Activated CD4-positive, alpha-beta T cell treated with anti-CD3 and anti-CD28 coated beads for 1 hour (primary cell): ENCODE data around the gene KIAA0825.

Source experiments
- DNase-seq: peaks from one replicate; pipeline ENCODE4 v3.0.0-alpha.2; 2020

Gene KIAA0825

DNA sequence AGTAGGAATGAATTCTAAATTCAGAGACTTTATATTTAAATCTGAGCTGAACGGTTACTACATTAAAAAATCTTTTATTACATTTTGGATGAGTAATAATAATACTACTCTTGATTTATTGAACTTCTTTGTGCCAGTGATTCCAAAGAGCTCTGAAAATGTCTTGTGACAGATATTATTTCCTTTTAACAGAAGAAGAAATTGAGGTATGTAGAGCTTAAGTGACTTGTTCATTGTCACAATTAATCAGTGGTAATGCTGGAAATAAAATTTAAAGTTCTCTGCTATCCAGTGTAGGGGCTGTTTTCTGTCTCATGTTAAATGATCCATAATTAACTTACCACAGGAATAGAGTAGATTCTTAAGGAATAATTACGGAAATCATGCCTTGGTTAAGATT is 335.3 kb downstream of the KIAA0825 start:
- DNase-seq, result no peak

DNA sequence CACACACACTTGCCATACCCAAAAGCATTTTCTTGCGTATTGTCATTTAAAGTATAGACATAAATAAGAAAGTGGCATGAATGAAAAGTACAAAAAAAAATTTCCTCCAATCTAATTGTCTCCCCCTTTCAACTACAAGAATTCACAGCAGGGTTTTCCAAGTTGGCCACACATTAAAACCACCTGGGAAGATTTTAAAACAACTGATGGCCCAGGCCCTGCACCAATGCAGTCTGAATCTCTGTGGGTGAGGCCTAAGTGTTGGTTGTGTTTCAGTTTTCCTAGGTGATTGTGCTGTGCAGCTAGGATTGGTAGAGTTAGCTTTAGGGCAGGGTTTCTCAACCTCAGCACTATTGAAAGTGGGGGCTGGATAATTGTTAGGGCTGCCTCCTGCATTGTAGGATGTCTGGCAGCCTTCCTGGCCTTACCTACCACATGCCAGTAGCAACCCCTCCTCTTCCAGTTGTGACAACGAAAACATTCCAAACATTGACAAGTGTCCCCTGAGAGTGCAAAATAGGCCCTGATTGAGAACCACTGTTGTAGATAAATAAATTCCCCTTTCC is 337.1 kb downstream of the KIAA0825 start:
- no peak for DNase-seq

DNA sequence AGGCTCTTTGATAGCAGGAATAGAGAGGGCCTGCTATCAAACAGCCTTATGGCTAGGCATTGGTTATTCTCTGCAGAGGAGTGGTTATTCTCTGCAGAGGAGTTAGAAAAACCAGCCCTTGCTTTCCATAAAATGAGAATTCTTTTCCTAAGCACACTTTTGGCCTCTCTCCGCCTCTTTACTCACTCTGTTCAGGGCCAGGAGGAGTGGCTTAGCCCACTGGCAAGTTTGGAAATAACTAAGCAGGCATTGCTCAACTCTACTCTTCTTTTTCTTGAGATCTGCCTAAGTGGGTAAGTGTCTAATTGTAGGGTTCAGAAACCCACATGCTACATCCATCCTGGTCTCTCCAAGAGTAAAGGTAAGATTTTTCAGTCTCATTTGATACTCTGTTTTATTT is 341.7 kb downstream of the KIAA0825 start:
- no peak for DNase-seq

DNA sequence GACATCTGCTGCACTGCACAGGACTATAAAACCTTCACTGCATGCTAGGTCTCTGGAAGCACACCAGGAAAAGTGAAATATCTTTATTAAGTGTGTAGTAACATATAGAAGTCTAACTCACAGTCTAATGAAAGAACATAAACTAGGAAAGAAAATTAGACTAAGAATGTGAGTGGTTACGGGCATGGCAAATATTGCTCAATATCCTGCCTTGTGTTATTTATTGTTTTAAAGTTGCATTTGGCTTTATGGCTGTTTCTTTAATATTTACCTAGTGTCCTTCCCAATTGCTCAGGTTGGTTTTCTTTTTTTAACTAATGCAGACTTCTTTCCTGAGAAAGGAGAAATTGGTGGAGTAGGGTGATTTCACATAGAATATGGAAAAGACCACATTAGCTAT is 342.4 kb downstream of the KIAA0825 start:
- DNase-seq, result no peak

DNA sequence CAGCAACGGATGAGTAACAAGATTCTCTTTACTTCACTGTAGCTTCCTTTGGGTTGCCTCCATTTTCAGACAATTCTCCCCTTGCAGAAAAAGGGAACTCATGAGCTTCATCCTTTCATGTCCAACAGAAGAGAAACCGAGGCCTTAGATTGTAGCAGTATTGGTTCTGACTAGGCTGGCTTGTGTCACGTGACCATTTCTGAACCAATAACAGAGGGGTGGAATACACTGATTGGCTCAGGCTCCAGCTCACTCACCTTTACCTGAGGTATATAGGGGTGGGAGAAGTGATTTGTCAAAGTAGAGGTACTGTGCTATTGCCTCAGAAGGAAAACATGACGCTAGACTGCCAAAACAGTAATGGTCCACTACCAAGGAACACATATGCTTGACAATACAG is 343.7 kb downstream of the KIAA0825 start:
- DNase-seq, result no peak

DNA sequence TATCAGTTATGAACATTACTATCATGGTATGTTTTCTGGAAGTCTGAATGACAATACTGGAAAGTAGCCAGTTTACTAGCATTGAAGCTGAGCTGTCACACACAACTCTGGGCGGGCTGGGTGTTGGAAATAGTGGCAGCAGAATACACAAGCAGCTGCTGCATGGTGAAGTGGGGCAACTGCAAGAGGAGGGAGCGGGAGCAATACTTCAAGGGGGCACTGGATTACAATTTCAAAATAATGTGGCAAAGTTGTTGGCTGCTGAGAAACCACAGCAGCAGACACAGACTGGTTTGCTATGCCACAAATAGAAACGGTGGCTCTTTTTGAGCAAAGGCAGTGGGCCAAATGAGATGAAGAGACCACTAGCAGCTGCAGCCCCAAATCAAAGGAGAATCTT is 350.2 kb downstream of the KIAA0825 start:
- DNase-seq, result no peak

DNA sequence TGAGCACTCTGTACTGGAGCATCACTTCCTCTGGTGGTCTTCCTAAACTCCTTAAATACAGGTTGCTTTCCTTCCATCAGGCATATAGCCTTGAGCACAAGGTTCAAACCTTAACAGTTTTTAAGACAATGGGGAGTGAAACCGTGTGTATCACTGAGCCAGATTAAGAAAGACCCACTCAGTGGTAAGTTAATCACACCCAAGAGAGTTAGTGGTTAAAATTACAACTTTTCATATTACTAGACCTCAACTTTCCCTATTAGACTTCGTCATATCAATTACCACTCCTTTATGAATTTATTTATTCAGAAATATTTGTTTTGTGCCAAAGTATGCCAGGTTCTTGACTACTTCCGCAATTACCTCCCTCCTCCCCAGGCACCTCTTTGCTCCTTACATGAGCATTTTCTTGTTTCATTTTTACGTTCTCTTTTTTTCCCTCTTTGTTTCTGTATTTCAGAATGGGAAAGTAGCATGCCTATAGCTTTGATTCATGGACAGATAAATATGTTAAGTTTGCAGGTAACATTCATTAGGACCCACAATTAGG is 351.0 kb downstream of the KIAA0825 start:
- no peak for DNase-seq

DNA sequence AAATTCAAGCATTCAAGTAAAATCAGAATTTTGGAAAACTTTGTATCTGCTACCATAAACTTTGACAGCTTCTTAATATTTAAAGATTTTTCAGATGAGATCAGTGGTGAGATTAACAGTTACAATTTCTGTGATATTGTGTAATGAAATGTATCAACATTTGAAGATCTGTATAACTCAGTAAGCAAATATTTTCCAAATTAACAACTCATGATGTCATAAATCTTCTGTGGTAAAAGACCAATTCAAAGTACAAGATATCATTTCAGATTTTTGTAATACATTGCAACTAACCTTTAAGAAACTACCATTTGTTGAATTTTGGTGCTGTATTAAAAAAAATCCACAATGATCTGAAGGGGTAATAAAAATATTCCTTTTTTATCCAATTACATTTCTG is 352.2 kb downstream of the KIAA0825 start:
- DNase-seq, result no peak

DNA sequence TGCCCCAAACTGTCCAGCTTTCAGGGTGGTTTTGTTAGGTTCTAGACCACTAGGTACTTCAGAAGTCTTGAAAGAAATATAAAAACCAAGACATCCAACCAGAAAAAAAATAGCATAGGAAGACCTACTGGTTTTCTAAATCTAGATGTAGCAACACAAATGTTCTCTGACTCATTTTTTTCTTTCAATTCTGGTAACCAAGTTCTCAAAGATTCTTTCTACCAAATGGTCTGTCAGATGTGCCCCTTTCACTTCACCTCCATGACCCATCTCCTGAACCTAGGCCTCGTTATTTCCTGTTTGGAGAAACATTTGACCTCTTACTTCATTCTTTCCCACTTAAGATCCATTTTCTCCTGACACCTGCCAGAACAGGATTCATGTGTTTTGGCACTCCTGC is 355.3 kb downstream of the KIAA0825 start:
- no peak for DNase-seq

DNA sequence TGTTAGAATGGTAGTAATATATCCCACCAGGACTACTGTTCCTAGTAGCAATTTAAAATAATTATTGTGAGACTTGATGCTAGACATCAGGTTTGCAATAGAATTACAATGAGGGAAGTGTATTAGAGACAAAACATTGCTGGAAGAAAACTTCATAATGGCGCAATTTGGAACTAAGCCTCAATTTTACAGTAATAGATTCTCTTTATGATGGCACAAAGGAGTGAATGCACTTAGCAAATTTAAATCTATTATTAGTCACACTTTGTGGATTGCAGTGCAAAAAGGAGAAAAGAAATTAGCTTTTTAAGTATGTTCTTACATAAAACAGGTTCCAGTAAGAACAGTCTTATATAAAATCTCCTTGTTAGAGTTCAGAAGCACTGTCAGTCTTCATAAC is 358.3 kb downstream of the KIAA0825 start:
- DNase-seq, result no peak

DNA sequence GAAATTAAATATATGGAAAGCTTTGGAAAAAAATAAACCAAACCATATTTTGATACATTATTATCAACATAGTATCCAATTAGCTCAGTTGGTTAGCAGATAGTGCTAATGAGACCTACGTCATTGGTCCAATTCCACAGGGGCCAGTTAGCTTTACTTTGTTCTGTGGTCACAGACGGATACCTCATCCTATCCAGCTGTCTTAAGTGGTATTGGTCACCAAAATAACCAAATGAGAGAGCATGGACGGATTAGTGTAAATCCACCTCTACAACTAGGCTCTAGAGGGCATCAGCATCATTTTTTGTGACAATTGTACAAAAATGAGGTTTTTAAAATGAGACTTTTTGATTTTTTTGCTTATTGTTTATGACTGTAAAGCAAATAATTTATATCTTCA is 364.2 kb downstream of the KIAA0825 start:
- no peak for DNase-seq

DNA sequence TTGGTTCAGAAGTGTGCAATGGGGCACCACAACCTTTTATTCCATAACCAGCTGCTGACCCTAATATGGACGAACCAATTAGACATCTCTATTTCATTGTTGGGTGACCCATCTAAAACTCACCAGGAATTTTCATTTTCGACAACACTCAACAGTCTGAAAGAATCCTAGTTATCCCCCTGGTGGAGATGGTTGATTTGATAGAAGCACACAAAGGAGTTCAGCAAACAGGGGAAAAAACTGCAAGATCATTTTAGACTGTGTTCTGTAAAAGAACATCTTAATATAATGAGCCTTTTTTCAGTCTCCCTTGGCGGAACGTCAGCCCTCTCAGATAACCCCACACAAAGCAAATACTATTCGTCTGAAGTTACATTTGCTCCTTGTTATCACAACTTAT is 367.4 kb downstream of the KIAA0825 start:
- no peak for DNase-seq

DNA sequence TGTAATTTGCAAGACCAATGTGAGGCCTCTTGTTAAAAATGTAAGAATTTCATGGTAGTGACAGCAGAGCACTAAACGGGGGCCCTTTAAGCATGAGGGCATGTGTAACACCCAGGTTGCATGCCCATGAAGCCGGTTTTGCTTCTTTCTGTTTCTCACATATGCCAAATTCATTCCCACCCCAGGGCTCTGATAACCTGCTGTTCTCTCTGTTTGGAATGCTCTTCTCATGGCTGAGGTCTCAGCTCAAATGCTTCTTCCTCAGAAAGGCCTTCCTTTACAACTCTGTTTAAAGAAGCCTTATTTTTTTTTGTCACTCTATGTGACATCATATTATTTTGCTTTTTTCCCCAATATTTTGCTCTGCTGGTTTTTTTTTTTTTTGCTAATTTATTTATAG is 369.0 kb downstream of the KIAA0825 start:
- DNase-seq, result no peak

DNA sequence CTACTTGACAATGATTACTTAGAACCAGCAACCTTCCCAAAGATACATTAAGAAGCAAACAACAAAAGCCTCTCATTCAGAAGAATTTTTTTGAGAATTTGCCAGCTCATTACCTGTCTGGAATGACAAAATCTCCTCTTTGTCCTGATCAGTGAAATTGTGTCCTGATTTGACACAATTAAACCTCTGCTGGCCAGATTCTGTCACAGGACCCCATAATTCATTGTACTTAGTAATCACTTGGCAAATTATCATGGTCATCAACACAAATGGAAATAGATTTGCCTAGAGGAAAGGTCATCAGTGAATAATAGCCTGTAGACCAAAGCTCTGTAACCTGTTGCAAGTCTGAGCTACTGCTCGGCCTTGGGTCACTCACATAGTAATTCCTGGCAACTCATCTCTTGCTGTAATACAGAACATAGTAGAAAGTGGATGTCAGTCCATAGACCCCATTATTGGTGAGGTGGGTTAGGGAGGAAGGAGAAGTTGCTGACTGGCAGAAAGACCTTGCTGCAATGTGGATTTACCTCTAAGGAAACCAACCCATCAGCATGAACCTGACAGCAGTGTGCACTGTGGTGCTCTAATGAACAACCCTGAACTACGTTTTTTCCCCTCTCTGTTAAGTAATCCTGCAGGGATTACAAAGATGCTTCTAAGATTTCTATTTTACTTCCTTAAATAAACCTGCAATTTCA is 370.1 kb downstream of the KIAA0825 start:
- no peak for DNase-seq

DNA sequence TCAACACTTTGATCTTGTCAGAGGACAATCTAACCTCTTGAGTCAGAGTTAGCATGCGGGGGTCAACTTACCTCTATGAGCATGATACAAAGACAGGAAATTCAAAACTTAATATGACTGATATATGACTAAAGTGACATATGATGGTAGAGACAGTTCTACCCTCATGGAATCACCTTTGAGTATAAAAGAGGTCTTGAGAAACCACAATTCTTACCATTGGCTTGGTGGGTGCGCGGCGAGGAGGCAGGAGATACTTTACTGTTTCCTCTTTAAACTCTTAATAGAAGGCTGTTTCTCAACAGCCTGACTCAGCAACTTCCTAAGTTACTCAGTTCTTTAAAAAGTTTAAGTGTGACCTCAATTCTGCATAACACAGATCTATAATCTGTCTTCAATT is 372.8 kb downstream of the KIAA0825 start:
- no peak for DNase-seq

DNA sequence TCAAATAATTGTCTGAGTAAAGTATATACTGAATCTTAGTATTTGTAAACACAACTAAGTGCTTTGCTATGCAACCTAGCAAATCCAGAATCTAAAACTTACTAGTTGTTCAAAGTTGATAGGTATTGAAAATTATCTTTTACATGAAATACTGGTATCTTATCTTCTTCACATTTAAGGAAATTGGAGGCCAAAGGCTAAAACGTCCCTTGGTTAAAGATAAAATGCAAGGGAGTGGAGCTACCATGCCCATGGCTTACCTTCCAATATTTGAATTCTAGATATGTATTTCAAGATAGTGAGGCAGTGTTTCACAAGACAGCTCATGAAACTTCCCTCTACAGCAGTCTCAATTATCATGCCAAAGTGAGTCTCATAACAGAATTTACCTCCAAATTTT is 373.5 kb downstream of the KIAA0825 start:
- DNase-seq, result no peak

DNA sequence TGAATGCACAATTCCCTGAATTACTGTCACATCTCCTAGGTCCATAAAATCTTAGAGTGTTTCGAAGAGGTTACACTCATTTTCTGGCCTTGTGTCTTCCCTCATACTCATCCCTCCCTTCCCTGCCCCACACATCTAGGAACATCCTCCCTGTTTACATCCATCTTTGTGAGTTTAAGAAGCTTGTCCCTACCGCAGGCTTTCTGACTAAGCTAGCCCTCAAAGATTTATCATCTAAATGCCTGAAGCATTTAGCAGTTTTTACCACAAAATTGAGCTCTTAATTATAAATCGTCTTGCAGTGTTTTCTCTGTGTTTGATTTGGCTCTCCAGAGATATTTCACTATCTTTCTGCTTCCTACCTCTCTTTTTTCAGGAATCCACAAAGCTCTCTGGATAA is 374.8 kb downstream of the KIAA0825 start:
- no peak for DNase-seq

DNA sequence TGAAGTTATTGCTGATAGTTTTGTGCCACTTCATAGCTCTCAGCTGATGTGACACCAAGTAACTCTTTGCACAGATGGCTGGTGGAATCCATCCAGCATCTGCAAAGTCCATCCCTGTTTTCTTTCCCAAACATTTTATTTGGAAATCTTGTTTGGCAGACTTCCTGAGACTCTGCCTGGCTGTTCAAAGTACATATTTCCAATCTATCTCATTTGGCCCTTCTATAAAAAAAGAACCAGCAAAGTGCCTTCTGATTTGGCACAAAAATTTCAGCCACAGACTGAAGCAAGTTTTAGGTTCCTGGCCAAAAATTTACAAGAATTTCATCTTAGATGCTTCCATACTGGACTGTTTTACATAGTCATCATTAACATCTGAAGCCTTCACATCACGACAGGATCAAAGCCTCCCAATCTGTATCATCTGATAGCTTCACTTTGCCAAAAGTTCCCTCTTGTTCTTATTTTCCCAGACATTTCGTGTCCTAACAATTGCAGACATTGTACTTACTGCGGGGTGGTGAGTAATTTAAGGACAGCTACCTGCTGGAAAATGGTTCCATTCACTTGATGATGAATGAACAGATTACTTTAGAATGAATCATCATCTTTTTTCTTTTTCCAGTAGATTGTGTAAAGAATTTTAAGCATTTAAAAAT is 377.3 kb downstream of the KIAA0825 start:
- DNase-seq, result no peak

DNA sequence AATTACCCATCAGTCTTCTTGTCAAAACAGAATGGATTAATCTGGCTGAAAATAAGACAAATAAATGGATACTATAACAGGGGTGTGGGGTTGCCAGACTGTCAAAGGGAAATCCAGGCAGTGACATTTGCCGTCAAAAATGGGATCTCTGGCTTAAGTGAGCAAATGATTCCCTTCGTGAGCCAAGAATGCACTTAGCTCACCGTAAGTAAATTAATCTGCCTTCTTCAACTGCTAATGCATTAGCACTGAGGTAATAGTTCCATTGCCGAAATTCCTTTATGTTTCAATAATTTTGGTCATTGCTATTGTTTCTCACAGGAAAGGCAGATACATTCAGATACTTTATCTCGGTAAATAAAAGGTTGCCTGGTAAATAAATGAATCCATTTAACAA is 377.8 kb downstream of the KIAA0825 start:
- no peak for DNase-seq

DNA sequence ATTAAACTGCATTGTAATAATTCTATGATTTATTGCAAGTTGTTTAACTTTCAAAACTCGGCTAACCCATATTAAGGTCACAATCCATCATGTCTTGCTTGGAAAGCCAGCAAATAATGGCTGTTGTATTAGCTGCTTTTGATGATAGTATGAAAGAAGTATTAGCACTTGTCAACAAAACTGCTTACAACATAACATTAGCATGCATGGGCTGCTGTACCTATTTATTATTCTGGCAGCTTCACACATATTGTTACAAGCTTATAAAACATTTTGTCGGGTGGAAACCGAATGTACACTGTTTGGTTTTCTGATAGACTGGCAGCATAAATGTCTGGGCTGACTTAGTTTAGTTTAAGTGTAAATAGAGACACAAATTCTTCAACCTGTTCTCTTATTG is 378.3 kb downstream of the KIAA0825 start:
- DNase-seq, result no peak

DNA sequence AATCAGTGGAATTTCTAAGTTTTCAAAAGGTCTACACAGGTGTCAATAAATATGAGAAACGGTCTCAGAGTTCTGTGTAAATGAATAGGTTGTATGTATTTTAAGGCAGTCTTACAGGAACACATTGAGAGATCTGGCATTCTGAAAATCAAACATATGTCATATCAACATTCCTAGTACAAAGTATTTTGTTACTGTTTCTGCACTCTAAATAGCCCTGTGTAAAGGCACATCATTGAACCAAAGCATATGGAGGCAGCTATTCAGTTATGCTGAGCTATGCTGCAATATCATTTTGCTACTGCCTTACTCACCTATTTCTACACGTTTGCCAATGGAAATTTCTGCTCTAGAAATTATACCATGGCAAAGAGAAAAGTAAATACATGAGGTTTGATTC is 379.1 kb downstream of the KIAA0825 start:
- no peak for DNase-seq

DNA sequence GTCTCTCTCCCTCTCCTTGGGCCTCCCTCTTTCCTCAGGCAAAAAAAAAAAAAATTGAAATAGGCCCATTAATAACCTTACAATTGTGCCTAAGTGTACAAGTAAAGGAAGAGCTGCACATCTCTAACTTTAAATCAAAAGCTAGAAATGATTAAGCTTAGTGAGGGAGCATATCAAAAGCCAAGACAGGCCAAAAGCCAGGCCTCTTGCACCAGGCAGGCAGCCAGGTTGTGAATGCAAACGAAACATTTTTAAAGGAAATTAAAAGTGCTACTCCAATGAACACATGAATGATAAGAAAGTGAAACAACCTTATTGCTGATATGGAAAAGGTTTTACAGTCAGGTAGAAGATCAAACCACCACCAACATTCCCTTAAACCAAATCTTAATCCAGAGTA is 383.4 kb downstream of the KIAA0825 start:
- no peak for DNase-seq

DNA sequence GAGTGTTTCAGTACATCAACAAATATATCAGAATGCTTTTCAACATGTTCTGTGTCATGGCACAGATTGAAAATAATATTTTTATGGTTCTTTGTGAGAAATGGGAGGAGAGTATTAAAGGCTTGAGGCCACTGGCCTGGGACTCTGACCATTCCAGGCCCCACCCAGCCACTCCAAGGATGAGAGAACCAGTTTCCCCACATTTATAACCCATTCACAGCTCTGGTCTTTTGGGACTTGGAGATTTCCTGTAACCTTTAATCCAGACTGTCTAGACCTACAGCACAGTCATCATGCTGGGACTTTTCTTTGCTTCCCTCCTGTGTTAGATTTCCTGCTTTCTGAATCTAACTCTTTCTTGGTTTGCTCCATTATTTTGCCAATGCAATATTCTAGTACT is 389.6 kb downstream of the KIAA0825 start:
- no peak for DNase-seq

DNA sequence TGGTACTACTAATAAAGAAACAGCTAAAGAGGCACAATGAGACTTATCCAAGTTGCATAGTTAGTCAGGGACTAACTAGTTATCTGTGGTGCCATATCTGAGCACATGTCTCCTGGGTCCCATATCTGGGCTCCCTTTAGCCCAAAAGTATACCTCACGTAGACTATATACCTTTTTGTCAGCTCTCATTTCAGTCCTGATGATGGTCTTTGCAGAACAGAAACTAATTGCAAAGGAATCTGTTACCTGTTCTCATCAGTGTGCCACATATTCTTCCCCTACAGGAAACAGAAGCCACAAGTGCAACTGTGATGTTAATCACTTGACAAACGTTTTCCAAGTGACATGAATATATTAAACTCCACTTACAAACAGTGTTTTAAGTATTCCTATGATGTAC is 395.2 kb downstream of the KIAA0825 start:
- DNase-seq, result no peak

DNA sequence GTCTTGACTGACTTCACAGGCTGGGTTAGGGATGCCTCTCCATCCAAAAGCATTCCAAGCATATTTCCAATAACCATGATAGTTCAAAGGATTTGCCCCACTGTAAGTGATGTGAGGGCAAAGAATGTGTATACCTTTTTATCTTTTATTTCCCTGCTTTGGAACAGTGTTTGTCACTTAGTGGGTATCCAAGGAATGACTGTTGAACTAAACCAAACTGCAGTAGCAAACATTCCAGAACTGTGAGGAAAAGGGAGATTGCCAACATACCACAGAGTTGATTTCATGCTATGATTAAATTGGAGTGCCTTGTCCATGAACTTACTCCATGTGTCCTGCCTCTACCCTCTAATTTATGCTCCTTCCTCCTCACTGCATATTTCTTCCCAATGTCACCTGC is 400.0 kb downstream of the KIAA0825 start:
- DNase-seq, result no peak
